GM12891 (cell line): ENCODE results near the gene SNAPC2.
"Not testable (repeated sequence)": the region's sequence is repeated elsewhere in the genome, so short reads cannot be mapped to it uniquely, and the experiment has no call there.

Experiments used
- DNase-seq: peaks from one replicate; pipeline ENCODE4 v3.0.0; 2011; ENCODE audit warnings: low spot score; ENCODE audit not compliant: insufficient read length
- FAIRE-seq: peaks from 2 replicates; lab custom pipeline; 2011; peaks lifted over from hg19 to GRCh38; lab: Jason Lieb, UNC
- PAX5 ChIP-seq: IDR thresholded peaks from 2 replicates; pipeline ENCODE4 v1.6.1; 2011; ENCODE audit warnings: low read length, moderate library complexity, mild to moderate bottlenecking; ENCODE audit not compliant: insufficient read depth, severe bottlenecking
- POLR2A ChIP-seq: IDR thresholded peaks from 2 replicates; pipeline ENCODE4 v1.6.1; 2011; ENCODE audit warnings: low read depth, low read length, control low read depth
- POLR2AphosphoS5 ChIP-seq: IDR thresholded peaks from 2 replicates; pipeline ENCODE4 v1.6.1; 2011; ENCODE audit warnings: low read depth, low read length, control low read depth
- POU2F2 ChIP-seq: IDR thresholded peaks from 2 replicates; pipeline ENCODE4 v1.6.1; 2011; ENCODE audit warnings: low read depth, mild to moderate bottlenecking, control low read depth, low read length, moderate library complexity
- SPI1 ChIP-seq: IDR thresholded peaks from 2 replicates; pipeline ENCODE4 v1.6.1; 2011; ENCODE audit warnings: low read depth, low read length, control low read depth
- TAF1 ChIP-seq: IDR thresholded peaks from 2 replicates; pipeline ENCODE4 v1.6.1; 2011; ENCODE audit warnings: low read depth, low read length, control low read depth

SNAPC2 gene

DNA sequence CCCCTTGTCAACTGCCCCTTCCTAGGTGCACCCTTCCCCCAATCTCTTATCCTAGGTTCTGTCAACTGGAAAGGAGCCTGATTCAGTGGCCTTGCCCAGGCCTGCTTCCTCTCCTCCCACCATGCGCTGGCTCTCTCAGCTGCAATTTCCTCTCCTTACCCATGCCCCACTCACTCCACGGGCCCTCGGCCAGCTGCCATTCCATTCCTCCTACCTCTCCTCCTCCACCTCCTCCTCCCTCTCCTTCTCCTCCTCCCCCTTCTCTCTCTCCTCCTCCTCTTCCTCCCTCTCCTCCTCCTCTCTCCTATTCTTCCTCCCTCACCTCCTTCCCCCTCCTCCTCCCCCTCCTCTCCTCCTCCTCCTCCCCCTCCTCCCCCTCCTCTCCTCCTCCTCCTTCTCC lies 32.9 kb downstream of the SNAPC2 start:
- no peak for DNase-seq
- TF ChIP-seq SPI1 (no peak), POU2F2 (no peak), TAF1 (no peak), POLR2AphosphoS5 (no peak), POLR2A (no peak), PAX5 (no peak)
- FAIRE-seq: no peak

DNA sequence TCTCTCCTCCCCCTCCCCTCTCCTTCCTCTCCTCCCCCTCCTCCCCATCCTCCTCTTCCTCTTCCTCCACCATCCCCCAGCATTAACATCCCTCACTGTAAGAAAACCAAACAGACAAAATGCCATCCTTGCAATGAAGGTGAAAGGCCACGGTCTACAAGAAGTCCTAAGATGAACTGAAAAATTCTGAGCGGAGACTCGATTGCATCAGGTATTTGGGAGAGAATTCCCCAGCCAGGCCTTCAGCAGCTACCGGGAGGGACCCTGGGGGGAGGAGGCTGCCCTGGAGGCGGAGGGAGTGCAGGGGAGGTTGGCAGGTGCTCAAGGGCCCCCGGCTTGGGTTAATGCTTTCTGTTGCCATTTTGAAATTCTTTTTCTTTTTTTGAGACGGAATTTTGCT lies 33.4 kb downstream of the SNAPC2 start:
- DNase-seq (no peak), FAIRE-seq (no peak)
- TF ChIP-seq POLR2AphosphoS5 (no peak), PAX5 (no peak), TAF1 (no peak), POU2F2 (no peak), SPI1 (no peak), POLR2A (no peak)

DNA sequence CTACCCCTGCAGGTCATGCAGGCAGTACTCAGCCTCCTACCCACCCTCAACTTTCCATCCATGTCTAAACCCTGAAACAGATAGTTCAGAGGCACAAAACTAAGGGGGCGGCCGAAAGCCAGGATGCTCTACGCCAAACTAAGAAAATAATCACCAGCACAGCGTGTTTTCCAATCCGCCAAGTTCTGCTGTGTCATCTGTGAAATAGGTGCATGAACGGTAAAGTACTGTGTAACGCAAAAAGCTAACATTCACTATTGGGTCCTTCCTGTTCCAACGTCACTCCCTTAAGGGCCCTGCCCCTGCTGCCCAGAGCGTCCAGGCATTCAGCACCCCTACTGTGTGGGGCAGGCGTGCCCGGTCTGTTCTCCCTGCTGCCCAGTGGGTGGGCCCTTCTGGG lies 35.6 kb downstream of the SNAPC2 start:
- TF ChIP-seq PAX5 (no peak), SPI1 (no peak), POU2F2 (no peak), TAF1 (no peak), POLR2A (no peak), POLR2AphosphoS5 (no peak)
- FAIRE-seq: no peak
- DNase-seq: no peak

DNA sequence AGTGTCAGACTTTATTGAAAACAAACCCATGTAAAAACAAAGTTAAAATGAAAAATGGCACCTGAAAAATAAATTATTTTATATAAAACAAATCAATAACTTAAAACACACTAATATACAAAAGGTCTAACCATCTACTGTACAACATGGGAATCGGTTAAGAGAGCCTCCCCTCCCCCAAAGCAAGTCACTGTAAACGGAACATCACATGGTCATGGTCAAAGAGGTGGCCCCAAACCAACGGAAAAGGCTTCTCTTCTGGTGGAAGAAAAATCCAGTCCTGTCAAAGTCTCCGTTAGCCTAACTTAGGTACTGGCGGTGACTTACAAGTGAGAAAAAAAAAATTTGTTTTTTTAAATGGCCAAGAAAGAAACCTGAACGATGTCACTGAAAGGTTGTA lies 39.1 kb downstream of the SNAPC2 start:
- TF ChIP-seq POLR2A: no peak
- TF ChIP-seq POLR2AphosphoS5: no peak
- TF ChIP-seq POU2F2: no peak
- no peak for TF ChIP-seq TAF1
- TF ChIP-seq SPI1: no peak
- TF ChIP-seq PAX5: no peak
- FAIRE-seq (no peak), DNase-seq (no peak)

DNA sequence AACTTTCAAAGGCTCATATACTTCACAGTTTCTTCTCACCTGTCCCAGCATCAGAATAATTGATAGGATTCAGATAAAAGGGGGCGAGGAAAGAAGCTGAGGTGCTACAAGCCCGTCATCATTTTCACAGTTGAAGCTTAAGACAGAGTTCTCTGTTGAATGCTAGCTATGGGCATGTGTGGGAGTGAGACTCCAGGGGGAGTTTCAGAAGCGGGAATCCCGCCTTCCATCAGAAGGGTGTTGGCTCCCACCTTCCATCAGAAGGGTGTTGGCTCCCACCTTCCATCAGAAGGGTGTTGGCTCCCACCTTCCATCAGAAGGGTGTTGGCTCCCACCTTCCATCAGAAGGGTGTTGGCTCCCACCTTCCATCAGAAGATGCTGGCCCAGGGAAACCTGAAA lies 40.9 kb downstream of the SNAPC2 start:
- FAIRE-seq, DNase-seq: not testable (repeated sequence)

DNA sequence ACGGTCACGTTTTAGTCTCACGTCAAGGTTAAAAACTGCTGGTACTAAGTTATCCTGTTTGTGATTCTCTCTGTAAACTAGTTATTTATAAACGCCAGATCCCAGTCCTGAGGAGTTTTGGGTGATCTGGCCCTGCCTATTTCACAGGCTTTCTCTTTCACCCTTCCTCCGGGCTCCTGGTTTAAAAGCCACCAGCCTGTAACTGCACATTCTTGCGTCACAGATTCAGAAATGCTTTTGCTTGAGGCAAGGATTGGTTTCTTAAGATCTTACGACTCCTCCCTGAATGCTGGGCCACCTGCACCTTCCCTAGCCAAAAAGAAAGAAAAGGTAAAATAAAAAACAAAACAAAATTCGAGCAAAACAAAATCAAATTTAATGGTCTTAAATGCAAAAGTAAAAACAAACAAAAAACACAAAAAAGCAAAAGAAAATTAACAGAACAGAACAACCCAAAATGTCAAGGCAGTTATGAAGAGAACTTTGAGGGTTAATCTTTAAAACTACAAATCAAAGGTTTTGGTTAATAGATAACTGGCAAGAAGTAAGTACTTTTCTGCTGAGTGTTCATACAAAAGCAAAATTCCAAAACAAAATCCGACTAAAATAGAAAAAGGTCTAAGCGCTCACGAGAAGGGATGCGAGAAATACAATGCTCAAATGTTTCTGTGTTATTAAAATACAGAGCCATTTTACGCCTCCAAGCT lies 41.9 kb downstream of the SNAPC2 start:
- no peak for TF ChIP-seq POU2F2
- no peak for TF ChIP-seq TAF1
- TF ChIP-seq POLR2AphosphoS5: no peak
- TF ChIP-seq PAX5: no peak
- no peak for TF ChIP-seq POLR2A
- no peak for TF ChIP-seq SPI1
- FAIRE-seq: no peak
- no peak for DNase-seq

DNA sequence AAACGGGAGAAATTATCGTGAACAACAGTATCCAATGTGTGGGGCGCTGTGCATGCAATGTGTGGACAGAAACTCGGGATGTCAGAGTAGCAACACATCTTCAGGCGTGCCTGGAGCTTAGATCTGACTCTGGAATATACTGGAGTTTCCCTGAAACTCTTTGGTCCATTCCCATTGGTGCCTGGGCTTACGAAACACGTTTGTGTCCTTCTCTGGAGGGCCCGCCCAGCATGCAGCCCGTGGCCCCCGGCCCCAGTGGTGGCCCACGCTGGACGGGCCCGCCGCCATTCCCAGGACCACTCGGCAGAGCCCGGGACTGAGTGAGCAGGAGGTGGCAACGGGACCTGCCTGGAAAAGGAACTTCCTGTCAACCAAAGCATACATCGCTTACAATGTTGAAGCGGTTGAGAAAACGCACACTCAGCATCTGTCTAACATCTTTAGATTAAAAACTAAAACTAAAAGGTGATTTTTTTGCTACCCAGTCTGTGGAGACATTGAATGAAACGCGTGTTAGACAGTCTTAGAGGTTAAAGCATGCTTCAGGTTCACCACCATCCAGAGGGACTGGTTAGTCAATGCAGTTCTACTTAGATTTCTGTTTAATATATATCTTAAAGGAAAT lies 42.6 kb downstream of the SNAPC2 start:
- TF ChIP-seq TAF1 (no peak), POLR2AphosphoS5 (no peak), POU2F2 (no peak), SPI1 (no peak), POLR2A (no peak), PAX5 (no peak)
- FAIRE-seq (no peak), DNase-seq (no peak)

DNA sequence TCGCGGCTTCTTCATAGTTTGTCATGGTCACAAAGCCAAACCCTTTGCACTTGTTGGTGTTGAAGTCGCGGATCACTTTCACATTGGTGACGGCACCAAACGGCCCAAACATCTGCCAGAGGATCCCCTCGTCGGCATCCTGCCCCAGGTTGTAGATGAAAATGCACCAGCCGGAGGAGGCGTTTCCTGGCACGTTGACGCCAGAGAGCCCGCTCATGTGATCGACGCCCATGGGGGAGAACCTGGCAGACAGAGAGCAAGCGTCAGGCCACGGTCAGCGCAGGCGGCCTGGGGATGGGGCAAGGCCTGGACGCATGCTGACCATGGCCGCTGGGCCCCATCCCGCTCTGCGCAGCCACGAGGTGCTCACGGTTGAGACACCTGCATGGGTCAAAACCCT lies 43.4 kb downstream of the SNAPC2 start:
- TF ChIP-seq SPI1 (no peak), PAX5 (no peak), POLR2A (no peak), POU2F2 (no peak), POLR2AphosphoS5 (no peak), TAF1 (no peak)
- no peak for DNase-seq
- FAIRE-seq: no peak

DNA sequence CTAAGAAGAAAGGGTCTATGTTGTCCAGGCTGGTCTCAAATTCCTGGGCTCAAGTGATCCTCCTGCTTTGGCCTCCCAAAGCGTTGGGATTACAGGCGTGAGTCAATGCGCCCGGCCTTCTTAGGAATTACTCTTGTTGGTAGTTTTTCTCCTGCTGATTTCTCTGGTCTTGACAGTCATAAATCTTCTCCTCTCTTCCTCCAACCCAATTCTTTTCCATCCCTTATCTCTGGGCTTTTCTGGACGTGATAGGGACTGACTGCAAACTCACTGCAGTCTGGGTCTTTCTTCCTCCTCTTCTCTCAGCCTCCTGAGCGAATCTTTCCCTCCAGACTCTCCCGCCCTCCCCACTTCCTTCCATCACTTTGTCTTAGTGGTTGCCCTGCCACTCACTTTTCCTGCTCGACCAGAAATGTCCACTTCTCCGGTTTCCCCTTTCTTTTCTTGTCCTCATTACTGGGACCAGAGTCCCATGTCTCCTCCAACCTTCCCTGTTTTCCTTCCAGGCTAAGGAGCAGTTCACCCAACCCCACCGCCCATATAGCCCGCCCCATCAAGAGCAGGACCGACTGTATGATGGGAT lies 45.2 kb downstream of the SNAPC2 start:
- no peak for FAIRE-seq
- no peak for TF ChIP-seq POU2F2
- TF ChIP-seq TAF1: no peak
- no peak for TF ChIP-seq POLR2A
- TF ChIP-seq PAX5: no peak
- DNase-seq: no peak
